Activated CD4-positive, CD25-positive, alpha-beta regulatory T cell (primary cell): ENCODE data around the gene MYPN.
"Not testable (repeated sequence)": the region's sequence is repeated elsewhere in the genome, so short reads cannot be mapped to it uniquely, and the experiment has no call there.

Experiments
- DNase-seq, 4 experiments: peaks; one replicate each; lab custom pipeline; 2025; lab: John Stamatoyannopoulos, UW

The MYPN gene

DNA sequence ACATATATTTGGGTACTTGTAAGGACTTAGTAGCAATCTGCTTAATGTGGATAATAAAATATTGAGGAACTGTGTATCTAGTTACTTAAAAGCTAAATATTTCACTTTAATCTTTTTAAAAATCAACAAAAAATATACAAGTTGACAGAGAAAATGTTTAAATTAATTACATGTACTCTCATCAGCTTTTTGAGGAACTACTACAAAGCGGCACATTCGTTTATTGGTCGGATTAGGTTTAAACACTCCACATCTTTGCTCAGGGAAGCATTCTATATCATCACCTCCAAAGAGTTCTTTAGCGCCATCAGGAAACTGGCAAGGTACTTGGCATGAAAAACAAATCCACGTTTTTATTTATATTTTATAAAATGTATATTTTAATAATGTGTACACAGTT lies 121.0 kb downstream of the MYPN start:
- no peak for DNase-seq

DNA sequence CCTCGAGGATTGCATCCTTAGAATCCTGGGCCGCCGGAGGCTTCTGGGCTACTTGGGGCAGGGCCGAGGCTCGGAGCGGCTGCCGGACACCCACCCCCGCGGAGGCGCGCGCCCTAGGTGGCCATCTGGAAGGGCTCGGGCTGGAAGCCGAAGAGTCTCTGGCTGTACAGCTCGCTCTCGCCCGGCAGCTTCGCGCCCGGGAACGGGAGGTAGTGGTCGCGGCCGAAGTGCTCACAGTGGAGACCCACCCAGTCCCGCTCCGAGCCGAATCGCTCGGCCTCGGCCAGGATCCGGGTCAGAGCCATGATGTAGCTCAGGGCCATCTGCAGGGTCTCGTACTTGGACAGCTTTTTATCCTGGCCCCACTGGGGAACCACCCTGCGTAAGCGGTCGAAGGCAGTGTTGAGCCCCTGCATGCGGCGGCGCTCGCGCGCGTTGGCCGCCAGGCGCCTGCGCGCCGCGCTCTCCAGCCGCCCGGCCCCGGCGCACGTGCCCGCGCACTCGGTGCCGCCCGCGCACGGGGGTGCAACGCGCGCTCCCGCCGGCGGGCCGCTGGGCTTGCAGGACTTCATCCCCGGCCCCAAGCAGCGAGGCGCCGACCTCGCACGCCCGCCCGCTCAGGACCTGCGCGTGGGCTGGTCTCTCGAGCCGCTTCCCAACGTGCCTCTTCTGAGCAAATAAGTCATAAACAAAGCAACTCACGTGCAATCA lies 122.0 kb downstream of the MYPN start:
- no peak for DNase-seq

GRCh38 chr10:68231817-68232251 lies 122.5 kb downstream of the MYPN start, which contains the start of gene ATOH7:
Gene ATOH7, minus strand, starts transcription at chr10:68232113. Its CDS starts 436 bp downstream, at chr10:68231677.
- DNase-seq, result no peak

DNA sequence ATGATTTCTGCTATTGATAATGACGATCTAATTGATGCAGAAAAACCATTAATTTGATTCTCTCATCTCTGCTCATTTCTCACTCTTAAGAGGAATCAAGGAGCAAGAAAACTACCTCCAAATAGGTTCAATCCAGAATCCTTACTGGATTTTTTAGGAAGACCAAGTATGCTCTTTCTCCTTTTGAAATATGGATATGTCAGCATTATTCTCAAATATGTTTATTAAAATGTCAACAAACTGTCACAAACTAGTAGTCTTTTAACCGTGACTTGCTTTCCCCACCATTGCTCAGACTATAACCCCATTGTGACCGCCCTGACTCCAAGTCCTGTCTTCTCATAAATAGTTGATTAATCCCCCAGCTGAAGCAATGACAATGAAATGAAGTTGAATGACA lies 123.8 kb downstream of the MYPN start:
- DNase-seq, result no peak

DNA sequence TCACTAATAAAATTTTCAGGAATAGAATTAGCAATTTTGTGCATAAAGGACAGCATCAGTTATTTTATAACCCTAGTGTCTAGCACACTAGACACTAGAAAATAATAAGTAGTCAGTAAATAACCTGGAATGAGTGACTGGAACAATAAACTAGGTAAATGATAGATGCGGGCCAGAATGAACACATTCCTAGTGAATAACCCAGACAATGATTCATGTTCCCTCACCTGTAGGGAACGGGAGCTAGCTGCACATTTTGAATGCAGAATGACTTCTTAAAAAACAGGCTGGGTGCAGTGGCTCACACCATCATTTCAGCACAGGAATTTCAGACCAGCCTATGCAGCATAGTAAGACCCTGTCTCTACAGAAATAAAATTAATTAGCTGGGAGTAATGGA lies 125.8 kb downstream of the MYPN start:
- no peak for DNase-seq

DNA sequence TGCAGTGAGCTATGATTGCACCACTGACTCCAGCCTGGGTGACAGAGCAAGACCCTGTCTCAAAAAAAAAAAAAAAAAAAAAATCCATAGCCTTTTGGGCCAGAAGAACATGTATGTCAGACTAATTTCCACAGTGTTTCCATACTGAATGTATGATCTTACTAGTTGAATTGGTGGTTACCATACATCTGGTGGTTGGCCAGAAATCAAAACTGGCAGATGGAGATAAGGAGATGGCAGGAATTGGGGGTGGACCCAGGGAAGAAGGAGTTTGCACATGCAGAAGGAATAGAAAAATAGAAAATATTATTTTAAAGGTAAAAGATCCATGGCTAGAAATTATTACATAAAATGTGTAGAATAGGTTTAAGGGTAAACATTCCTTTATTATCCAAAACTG lies 126.3 kb downstream of the MYPN start:
- no peak for DNase-seq

GRCh38 chr10:68237173-68237572 lies 127.9 kb downstream of the MYPN start:
- DNase-seq, result no peak

DNA sequence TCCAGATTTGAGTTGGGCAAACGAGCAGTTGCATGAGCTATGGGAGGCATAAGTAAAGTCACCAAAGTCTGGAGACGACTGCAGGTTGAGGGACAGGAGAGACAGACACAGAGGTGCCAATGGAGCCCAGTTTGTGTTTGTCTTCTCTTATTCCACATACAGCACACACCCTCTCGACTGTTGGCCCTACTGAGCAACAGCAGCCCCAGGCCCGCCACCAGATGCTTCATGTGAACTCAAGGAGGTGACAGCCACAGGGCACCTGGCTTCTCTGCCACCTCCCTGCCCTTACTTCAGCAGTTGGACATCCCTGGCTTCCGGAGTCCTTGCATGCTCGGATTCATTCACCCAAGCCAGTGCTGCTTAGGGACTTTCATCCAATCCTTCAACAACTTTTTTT lies 129.1 kb downstream of the MYPN start:
- DNase-seq, result no peak

GRCh38 chr10:68239069-68239468 lies 129.8 kb downstream of the MYPN start:
- DNase-seq, result no peak

GRCh38 chr10:68239596-68240150 lies 130.4 kb downstream of the MYPN start:
- DNase-seq, result no peak

- no peak for DNase-seq
Measured at GRCh38 chr10:68242051-68242450, 132.8 kb downstream of the MYPN start.

GRCh38 chr10:68246397-68246796 lies 137.1 kb downstream of the MYPN start:
- not testable (repeated sequence) for DNase-seq

GRCh38 chr10:68247931-68248330 lies 138.6 kb downstream of the MYPN start:
- DNase-seq, result no peak

- no peak for DNase-seq
Measured at GRCh38 chr10:68249297-68249696, 140.0 kb downstream of the MYPN start.

DNA sequence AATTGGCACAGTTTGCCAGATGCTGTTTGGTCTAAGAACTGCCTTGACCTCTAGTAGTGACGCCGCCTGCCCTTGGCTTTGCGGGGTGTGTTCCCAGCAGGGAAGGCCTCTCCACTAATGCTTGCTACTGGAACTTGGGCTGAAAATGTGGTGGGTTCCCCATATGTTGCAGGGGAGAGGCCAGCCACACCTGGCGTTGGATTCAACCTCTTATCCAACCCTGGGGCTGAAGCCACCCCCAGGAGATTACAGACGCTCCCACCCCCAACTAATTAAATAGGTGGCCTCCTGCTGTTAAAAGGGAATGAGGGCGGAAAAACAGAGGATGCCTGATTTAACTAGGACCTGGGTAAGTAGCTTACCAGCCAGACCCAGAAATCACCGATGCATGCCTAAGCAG lies 141.9 kb downstream of the MYPN start:
- no peak for DNase-seq

DNA sequence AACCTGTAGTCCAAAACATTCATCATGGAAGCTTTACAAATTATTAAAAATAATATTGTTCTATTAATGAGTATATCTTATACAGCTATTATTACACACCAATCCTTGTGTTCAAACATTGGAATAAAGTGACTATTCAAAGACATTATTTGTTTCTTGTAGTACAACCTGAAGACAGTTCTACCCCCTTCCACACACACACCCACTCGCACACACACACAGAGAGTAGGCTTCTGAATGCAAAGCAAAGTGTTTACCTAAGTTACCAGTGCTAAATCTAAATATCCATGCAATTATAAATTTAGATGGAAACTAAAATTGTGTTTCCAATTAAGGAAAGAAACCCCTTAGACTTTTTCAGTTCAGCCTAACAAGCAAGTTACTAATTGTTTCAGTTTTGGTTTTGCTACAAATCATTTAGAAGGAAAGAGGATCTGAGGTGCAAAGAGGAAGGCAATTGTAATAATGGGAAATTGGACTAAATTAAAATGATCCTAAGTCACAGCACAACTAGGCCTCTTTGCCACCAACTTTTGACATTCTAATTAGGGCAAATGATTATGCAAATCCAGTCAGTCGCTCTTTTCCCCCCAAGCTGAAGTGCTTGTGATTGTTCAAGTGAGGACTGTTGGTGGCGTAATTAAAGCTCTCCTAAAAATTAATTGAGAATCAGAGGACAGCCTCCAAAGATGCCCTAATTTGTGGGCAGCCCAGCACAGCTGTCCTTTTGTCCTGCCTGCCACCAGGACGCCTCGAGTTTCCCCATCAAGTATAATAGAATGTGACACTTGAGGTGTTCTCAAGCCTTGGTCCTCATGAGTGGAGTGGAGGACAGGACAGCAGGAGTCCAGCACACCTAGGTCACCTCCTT lies 142.6 kb downstream of the MYPN start:
- no peak for DNase-seq

GRCh38 chr10:68253346-68253745 lies 144.1 kb downstream of the MYPN start:
- DNase-seq, result no peak

DNA sequence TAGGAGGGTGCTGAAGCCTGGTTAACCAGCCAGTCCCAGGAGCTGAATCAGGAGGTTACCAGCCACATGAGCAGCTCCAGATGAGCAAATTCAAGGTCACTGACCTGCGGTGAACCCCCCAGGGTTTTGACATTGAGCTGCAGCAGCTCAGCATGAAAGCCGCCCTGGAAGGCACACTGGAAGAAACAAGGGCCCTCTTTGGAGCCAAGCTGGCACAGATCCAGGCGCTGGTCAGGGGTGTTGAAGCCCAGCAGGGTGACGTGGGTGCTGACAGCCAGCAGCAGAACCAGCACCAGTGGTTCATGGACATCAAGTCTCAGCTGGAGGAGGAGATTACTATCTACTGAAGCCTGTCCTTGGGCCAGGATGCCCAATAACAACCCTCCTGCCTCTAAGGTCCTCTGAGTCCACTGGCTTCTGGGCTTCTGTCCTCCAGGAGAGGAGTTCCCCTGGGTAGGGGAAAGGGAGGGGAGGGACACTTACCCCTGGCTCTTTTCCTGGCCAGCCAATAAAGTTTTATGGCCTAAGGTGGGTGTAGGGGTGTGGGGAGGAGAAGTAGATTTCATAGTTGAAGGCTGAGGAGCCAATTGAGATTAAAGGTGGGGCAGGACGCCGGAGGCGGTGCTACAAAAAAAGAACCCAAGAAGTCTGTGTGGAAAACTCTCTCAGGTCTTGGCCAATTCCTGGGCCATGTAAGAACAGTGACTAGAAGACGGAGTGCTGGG lies 152.0 kb downstream of the MYPN start:
- no peak for DNase-seq
